ENCODE measurements around the gene TSPAN10. TPM values are rescaled to one million over a fixed set of nuclear protein-coding genes. Genes with fewer than 3 reads are reported as not detected.

The TSPAN10 gene
- polyA plus RNA-seq, 4 donors = 1.9 to 7.7 (median 2.8) TPM

GRCh38 chr17:81685108-81685507 lies 48.1 kb downstream of the TSPAN10 start:
- DNase-seq (ENCODE audit: low read depth in 4 of 4, low spot score in 2 of 4) = no peak

- DNase-seq (ENCODE audit: low read depth in 4 of 4, low spot score in 2 of 4) = no peak
Observed at GRCh38 chr17:81686614-81687013, 49.6 kb downstream of the TSPAN10 start.

- no peak for DNase-seq (ENCODE audit: low read depth in 4 of 4, low spot score in 2 of 4)
Observed at GRCh38 chr17:81687770-81688541, 51.0 kb downstream of the TSPAN10 start.

- no peak for DNase-seq (ENCODE audit: low read depth in 4 of 4, low spot score in 2 of 4)
Observed at GRCh38 chr17:81688616-81689015, 51.6 kb downstream of the TSPAN10 start.

- DNase-seq (ENCODE audit: low read depth in 4 of 4, low spot score in 2 of 4) = no peak
Observed at GRCh38 chr17:81690066-81690465, 53.1 kb downstream of the TSPAN10 start.

GRCh38 chr17:81690549-81690948 lies 53.6 kb downstream of the TSPAN10 start:
- DNase-seq (ENCODE audit: low read depth in 4 of 4, low spot score in 2 of 4) = no peak

- no peak for DNase-seq (ENCODE audit: low read depth in 4 of 4, low spot score in 2 of 4)
Observed at GRCh38 chr17:81691196-81691595, 54.2 kb downstream of the TSPAN10 start.

GRCh38 chr17:81691608-81692007 lies 54.6 kb downstream of the TSPAN10 start:
- no peak for DNase-seq (ENCODE audit: low read depth in 4 of 4, low spot score in 2 of 4)

GRCh38 chr17:81693509-81694210 lies 56.7 kb downstream of the TSPAN10 start:
- DNase-seq (ENCODE audit: low read depth in 4 of 4, low spot score in 2 of 4) = no peak

GRCh38 chr17:81694810-81695209 lies 57.8 kb downstream of the TSPAN10 start:
- DNase-seq (ENCODE audit: low read depth in 4 of 4, low spot score in 2 of 4) = no peak

- DNase-seq (ENCODE audit: low read depth in 4 of 4, low spot score in 2 of 4) = no peak
Observed at GRCh38 chr17:81695211-81695610, 58.2 kb downstream of the TSPAN10 start.

- DNase-seq (ENCODE audit: low read depth in 4 of 4, low spot score in 2 of 4) = no peak
Observed at GRCh38 chr17:81695801-81696200, 58.8 kb downstream of the TSPAN10 start.

GRCh38 chr17:81696218-81696941 lies 59.4 kb downstream of the TSPAN10 start:
- no peak for DNase-seq (ENCODE audit: low read depth in 4 of 4, low spot score in 2 of 4)

GRCh38 chr17:81697261-81698044 lies 60.5 kb downstream of the TSPAN10 start:
- no peak for DNase-seq (ENCODE audit: low read depth in 4 of 4, low spot score in 2 of 4)

Other genes starting within 250 kb of the TSPAN10 start
- 10 to 100 TPM; 12.2 to 33.4 (median 23.2) TPM for gene BAHCC1, start 241.7 kb upstream of the TSPAN10 start, polyA plus RNA-seq (ENCODE audit: insufficient read length in 4 of 4)
- gene ACTG1, start 124.4 kb upstream of the TSPAN10 start, polyA plus RNA-seq (ENCODE audit: insufficient read length in 4 of 4) = 1,000 to 10,000 TPM; 2,963 to 3,733 (median 3,267) TPM
- 1 to 10 TPM; 1.3 to 2.8 (median 2.1) TPM for gene FSCN2, start 108.8 kb upstream of the TSPAN10 start, polyA plus RNA-seq (ENCODE audit: insufficient read length in 4 of 4)
- 10 to 100 TPM; 17.0 to 38.4 (median 31.2) TPM for gene FAAP100, start 84.8 kb upstream of the TSPAN10 start, polyA plus RNA-seq (ENCODE audit: insufficient read length in 4 of 4)
- gene NPLOC4, start 84 bp upstream of the TSPAN10 start, polyA plus RNA-seq (ENCODE audit: insufficient read length in 4 of 4) = 10 to 100 TPM; 51.2 to 75.3 (median 63.8) TPM
- 10 to 100 TPM; 13.5 to 16.8 (median 14.8) TPM for gene PDE6G, start 19.3 kb downstream of the TSPAN10 start, polyA plus RNA-seq (ENCODE audit: insufficient read length in 4 of 4)
- gene OXLD1, start 29.4 kb downstream of the TSPAN10 start, polyA plus RNA-seq (ENCODE audit: insufficient read length in 4 of 4) = 10 to 100 TPM; 14.6 to 28.2 (median 19.5) TPM
- 10 to 100 TPM; 11.4 to 21.0 (median 19.0) TPM for gene CCDC137, start 29.5 kb downstream of the TSPAN10 start, polyA plus RNA-seq (ENCODE audit: insufficient read length in 4 of 4)
- 10 to 100 TPM; 37.0 to 54.7 (median 45.8) TPM for gene ARL16, start 46.6 kb downstream of the TSPAN10 start, polyA plus RNA-seq (ENCODE audit: insufficient read length in 4 of 4)
- 100 to 1,000 TPM in 2 of 4 donors, 10 to 100 TPM in 2; 79.9 to 124 (median 96.4) TPM for gene HGS, start 46.8 kb downstream of the TSPAN10 start, polyA plus RNA-seq (ENCODE audit: insufficient read length in 4 of 4)
- gene MRPL12, start 66.2 kb downstream of the TSPAN10 start, polyA plus RNA-seq (ENCODE audit: insufficient read length in 4 of 4) = 10 to 100 TPM; 41.0 to 70.1 (median 51.4) TPM
- gene SLC25A10, start 75.1 kb downstream of the TSPAN10 start, polyA plus RNA-seq (ENCODE audit: insufficient read length in 4 of 4) = 10 to 100 TPM; 11.7 to 22.9 (median 20.5) TPM
- 10 to 100 TPM in 2 of 4 donors, 1 to 10 TPM in 2; 8.6 to 18.5 (median 12.7) TPM for gene GCGR, start 167.0 kb downstream of the TSPAN10 start, polyA plus RNA-seq (ENCODE audit: insufficient read length in 4 of 4)
- 100 to 1,000 TPM in 2 of 4 donors, 10 to 100 TPM in 2; 69.8 to 134 (median 107) TPM for gene MCRIP1, start 196.1 kb downstream of the TSPAN10 start, polyA plus RNA-seq (ENCODE audit: insufficient read length in 4 of 4)
- gene PPP1R27, start 197.9 kb downstream of the TSPAN10 start, polyA plus RNA-seq (ENCODE audit: insufficient read length in 4 of 4) = under 1 TPM; 0.23 to 0.46 (median 0.37) TPM
- 100 to 1,000 TPM; 397 to 434 (median 411) TPM for gene P4HB, start 223.3 kb downstream of the TSPAN10 start, polyA plus RNA-seq (ENCODE audit: insufficient read length in 4 of 4)
- 100 to 1,000 TPM; 156 to 249 (median 195) TPM for gene ARHGDIA, start 234.1 kb downstream of the TSPAN10 start, polyA plus RNA-seq (ENCODE audit: insufficient read length in 4 of 4)